ENCODE results near the gene LRP6.

The LRP6 gene

GRCh38 chr12:12181511-12181910, 85.3 kb downstream of the LRP6 start:
- H3K27me3 ChIP-seq (ENCODE audit: control insufficient read depth in 1 of 2, insufficient read depth in 2 of 2, low read length in 2 of 2) = no peaks in the 10 kb centered on the region
- peaks cover 7% of the 10 kb centered on the region for H3K4me1 ChIP-seq (ENCODE audit: control insufficient read depth, insufficient read depth, low read length)
- peaks cover 4 to 5% of the 10 kb centered on the region in 2 donors for H3K36me3 ChIP-seq (ENCODE audit: control insufficient read depth in 2 of 2, insufficient read depth in 2 of 2, low read length in 2 of 2)
- H3K4me3 ChIP-seq (ENCODE audit: low read length in 2 of 2) = no peak overlapping the region
- H3K27ac ChIP-seq (ENCODE audit: low read length) = no peak overlapping the region
- no peak overlapping the region for H3K9ac ChIP-seq (ENCODE audit: low read length in 2 of 2)
- no peaks in the 10 kb centered on the region for H3K9me3 ChIP-seq (ENCODE audit: control insufficient read depth in 2 of 2, low read length in 2 of 2)

GRCh38 chr12:12180575-12180974, 86.3 kb downstream of the LRP6 start:
- H3K27me3 ChIP-seq (ENCODE audit: control insufficient read depth in 1 of 2, insufficient read depth in 2 of 2, low read length in 2 of 2) = no peaks in the 10 kb centered on the region
- peaks cover 7% of the 10 kb centered on the region for H3K4me1 ChIP-seq (ENCODE audit: control insufficient read depth, insufficient read depth, low read length)
- H3K36me3 ChIP-seq (ENCODE audit: control insufficient read depth in 2 of 2, insufficient read depth in 2 of 2, low read length in 2 of 2) = peaks cover 4 to 5% of the 10 kb centered on the region in 2 donors
- H3K9me3 ChIP-seq (ENCODE audit: control insufficient read depth in 2 of 2, low read length in 2 of 2) = no peaks in the 10 kb centered on the region
- no peak overlapping the region for H3K9ac ChIP-seq (ENCODE audit: low read length in 2 of 2)
- H3K4me3 ChIP-seq (ENCODE audit: low read length in 2 of 2) = no peak overlapping the region
- no peak overlapping the region for H3K27ac ChIP-seq (ENCODE audit: low read length)

- no peak overlapping the region for H3K4me3 ChIP-seq (ENCODE audit: low read length in 2 of 2)
- H3K27me3 ChIP-seq (ENCODE audit: control insufficient read depth in 1 of 2, insufficient read depth in 2 of 2, low read length in 2 of 2) = no peaks in the 10 kb centered on the region
- no peak overlapping the region for H3K9ac ChIP-seq (ENCODE audit: low read length in 2 of 2)
- H3K4me1 ChIP-seq (ENCODE audit: control insufficient read depth, insufficient read depth, low read length) = peaks cover 7% of the 10 kb centered on the region
- no peak overlapping the region for H3K27ac ChIP-seq (ENCODE audit: low read length)
- peaks cover 4 to 5% of the 10 kb centered on the region in 2 donors for H3K36me3 ChIP-seq (ENCODE audit: control insufficient read depth in 2 of 2, insufficient read depth in 2 of 2, low read length in 2 of 2)
- no peaks in the 10 kb centered on the region for H3K9me3 ChIP-seq (ENCODE audit: control insufficient read depth in 2 of 2, low read length in 2 of 2)
These were observed 86.7 kb downstream of the LRP6 start for GRCh38 chr12:12180136-12180535.

GRCh38 chr12:12178559-12178958, 88.3 kb downstream of the LRP6 start:
- Histone ChIP-seq H3K27me3 (ENCODE audit: control insufficient read depth in 1 of 2, insufficient read depth in 2 of 2, low read length in 2 of 2) (no peaks in the 10 kb centered on the region), H3K36me3 (ENCODE audit: control insufficient read depth in 2 of 2, insufficient read depth in 2 of 2, low read length in 2 of 2) (peaks cover 4 to 5% of the 10 kb centered on the region in 2 donors), H3K9me3 (ENCODE audit: control insufficient read depth in 2 of 2, low read length in 2 of 2) (no peaks in the 10 kb centered on the region), H3K27ac (ENCODE audit: low read length) (no peak overlapping the region), H3K4me1 (ENCODE audit: control insufficient read depth, insufficient read depth, low read length) (peaks cover 7% of the 10 kb centered on the region), H3K4me3 (ENCODE audit: low read length in 2 of 2) (no peak overlapping the region), H3K9ac (ENCODE audit: low read length in 2 of 2) (no peak overlapping the region)

- H3K9ac ChIP-seq (ENCODE audit: low read length in 2 of 2) = no peak overlapping the region
- no peaks in the 10 kb centered on the region for H3K4me1 ChIP-seq (ENCODE audit: control insufficient read depth, insufficient read depth, low read length)
- H3K36me3 ChIP-seq (ENCODE audit: control insufficient read depth in 2 of 2, insufficient read depth in 2 of 2, low read length in 2 of 2) = peaks cover 4 to 5% of the 10 kb centered on the region in 2 donors
- no peaks in the 10 kb centered on the region for H3K9me3 ChIP-seq (ENCODE audit: control insufficient read depth in 2 of 2, low read length in 2 of 2)
- H3K4me3 ChIP-seq (ENCODE audit: low read length in 2 of 2) = no peak overlapping the region
- no peak overlapping the region for H3K27ac ChIP-seq (ENCODE audit: low read length)
- H3K27me3 ChIP-seq (ENCODE audit: control insufficient read depth in 1 of 2, insufficient read depth in 2 of 2, low read length in 2 of 2) = no peaks in the 10 kb centered on the region
These were observed 90.4 kb downstream of the LRP6 start for GRCh38 chr12:12176402-12176801.

- no peaks in the 10 kb centered on the region for H3K36me3 ChIP-seq (ENCODE audit: control insufficient read depth in 2 of 2, insufficient read depth in 2 of 2, low read length in 2 of 2)
These were observed 94.8 kb downstream of the LRP6 start for GRCh38 chr12:12171991-12172511.

GRCh38 chr12:12167847-12168246, 99.0 kb downstream of the LRP6 start:
- Histone ChIP-seq H3K27me3 (ENCODE audit: control insufficient read depth in 1 of 2, insufficient read depth in 2 of 2, low read length in 2 of 2) (no peaks in the 10 kb centered on the region), H3K4me3 (ENCODE audit: low read length in 2 of 2) (no peak overlapping the region), H3K9ac (ENCODE audit: low read length in 2 of 2) (no peak overlapping the region), H3K9me3 (ENCODE audit: control insufficient read depth in 2 of 2, low read length in 2 of 2) (no peaks in the 10 kb centered on the region), H3K4me1 (ENCODE audit: control insufficient read depth, insufficient read depth, low read length) (no peaks in the 10 kb centered on the region), H3K27ac (ENCODE audit: low read length) (no peak overlapping the region), H3K36me3 (ENCODE audit: control insufficient read depth in 2 of 2, insufficient read depth in 2 of 2, low read length in 2 of 2) (no peaks in the 10 kb centered on the region)

More at GRCh38 chr12:12171991-12172511, 94.8 kb downstream of the LRP6 start:
- Histone ChIP-seq H3K4me1 (ENCODE audit: control insufficient read depth, insufficient read depth, low read length) (no peaks in the 10 kb centered on the region), H3K9me3 (ENCODE audit: control insufficient read depth in 2 of 2, low read length in 2 of 2) (no peaks in the 10 kb centered on the region), H3K27ac (ENCODE audit: low read length) (no peak overlapping the region), H3K27me3 (ENCODE audit: control insufficient read depth in 1 of 2, insufficient read depth in 2 of 2, low read length in 2 of 2) (no peaks in the 10 kb centered on the region), H3K4me3 (ENCODE audit: low read length in 2 of 2) (no peak overlapping the region), H3K9ac (ENCODE audit: low read length in 2 of 2) (no peak overlapping the region)

GRCh38 chr12:12166751-12167150, 100.1 kb downstream of the LRP6 start:
- H3K27me3 ChIP-seq (ENCODE audit: control insufficient read depth in 1 of 2, insufficient read depth in 2 of 2, low read length in 2 of 2) = no peaks in the 10 kb centered on the region

GRCh38 chr12:12159988-12160387, 106.9 kb downstream of the LRP6 start:
- H3K4me1 ChIP-seq (ENCODE audit: control insufficient read depth, insufficient read depth, low read length) = no peaks in the 10 kb centered on the region
- H3K4me3 ChIP-seq (ENCODE audit: low read length in 2 of 2) = no peak overlapping the region
- no peak overlapping the region for H3K27ac ChIP-seq (ENCODE audit: low read length)
- H3K9ac ChIP-seq (ENCODE audit: low read length in 2 of 2) = no peak overlapping the region
- peaks cover 0 to 6% of the 10 kb centered on the region in 2 donors for H3K36me3 ChIP-seq (ENCODE audit: control insufficient read depth in 2 of 2, insufficient read depth in 2 of 2, low read length in 2 of 2)
- H3K9me3 ChIP-seq (ENCODE audit: control insufficient read depth in 2 of 2, low read length in 2 of 2) = no peaks in the 10 kb centered on the region
- H3K27me3 ChIP-seq (ENCODE audit: control insufficient read depth in 1 of 2, insufficient read depth in 2 of 2, low read length in 2 of 2) = no peaks in the 10 kb centered on the region

More at GRCh38 chr12:12166751-12167150, 100.1 kb downstream of the LRP6 start:
- no peaks in the 10 kb centered on the region for H3K36me3 ChIP-seq (ENCODE audit: control insufficient read depth in 2 of 2, insufficient read depth in 2 of 2, low read length in 2 of 2)
- no peaks in the 10 kb centered on the region for H3K9me3 ChIP-seq (ENCODE audit: control insufficient read depth in 2 of 2, low read length in 2 of 2)
- no peaks in the 10 kb centered on the region for H3K4me1 ChIP-seq (ENCODE audit: control insufficient read depth, insufficient read depth, low read length)
- no peak overlapping the region for H3K9ac ChIP-seq (ENCODE audit: low read length in 2 of 2)
- no peak overlapping the region for H3K27ac ChIP-seq (ENCODE audit: low read length)
- no peak overlapping the region for H3K4me3 ChIP-seq (ENCODE audit: low read length in 2 of 2)

- H3K27ac ChIP-seq (ENCODE audit: low read length) = no peak overlapping the region
- H3K36me3 ChIP-seq (ENCODE audit: control insufficient read depth in 2 of 2, insufficient read depth in 2 of 2, low read length in 2 of 2) = peaks cover 2 to 6% of the 10 kb centered on the region in 2 donors
- no peaks in the 10 kb centered on the region for H3K4me1 ChIP-seq (ENCODE audit: control insufficient read depth, insufficient read depth, low read length)
- H3K9me3 ChIP-seq (ENCODE audit: control insufficient read depth in 2 of 2, low read length in 2 of 2) = no peaks in the 10 kb centered on the region
- H3K9ac ChIP-seq (ENCODE audit: low read length in 2 of 2) = no peak overlapping the region
- H3K27me3 ChIP-seq (ENCODE audit: control insufficient read depth in 1 of 2, insufficient read depth in 2 of 2, low read length in 2 of 2) = no peaks in the 10 kb centered on the region
- H3K4me3 ChIP-seq (ENCODE audit: low read length in 2 of 2) = no peak overlapping the region
These were observed 108.0 kb downstream of the LRP6 start for GRCh38 chr12:12158858-12159257.

GRCh38 chr12:12157424-12157823, 109.4 kb downstream of the LRP6 start:
- no peaks in the 10 kb centered on the region for H3K4me1 ChIP-seq (ENCODE audit: control insufficient read depth, insufficient read depth, low read length)
- no peaks in the 10 kb centered on the region for H3K9me3 ChIP-seq (ENCODE audit: control insufficient read depth in 2 of 2, low read length in 2 of 2)
- no peak overlapping the region for H3K4me3 ChIP-seq (ENCODE audit: low read length in 2 of 2)
- H3K27me3 ChIP-seq (ENCODE audit: control insufficient read depth in 1 of 2, insufficient read depth in 2 of 2, low read length in 2 of 2) = no peaks in the 10 kb centered on the region
- peaks cover 5 to 6% of the 10 kb centered on the region in 2 donors for H3K36me3 ChIP-seq (ENCODE audit: control insufficient read depth in 2 of 2, insufficient read depth in 2 of 2, low read length in 2 of 2)
- no peak overlapping the region for H3K27ac ChIP-seq (ENCODE audit: low read length)
- H3K9ac ChIP-seq (ENCODE audit: low read length in 2 of 2) = no peak overlapping the region

All from stomach smooth muscle (tissue), 2 donors.